OCI-LY1 (cell line): ENCODE measurements around the gene GLP2R.

ENCODE experiments used
- CTCF ChIP-seq: fragments of 200-600 bp; sonication (generic), shearing (Covaris generic); IDR thresholded peaks from 2 replicates; pipeline ENCODE4 v1.5.1; 2017; ENCODE audit warnings: mild to moderate bottlenecking, antibody characterized with exemption, low read length, moderate library complexity, mixed read lengths
- EZH2 ChIP-seq: fragments of 200-600 bp; sonication (generic), shearing (Covaris generic); IDR thresholded peaks from 2 replicates; pipeline ENCODE4 v1.8.0; 2017; ENCODE audit warnings: borderline replicate concordance, mixed run types, mild to moderate bottlenecking, antibody characterized with exemption, low read length, moderate library complexity, mixed read lengths

- no peak for TF ChIP-seq CTCF
- TF ChIP-seq EZH2: no peak
Observed at GRCh38 chr17:9900784-9901183, 75.1 kb downstream of the GLP2R start.
